Activated CD4-positive, alpha-beta T cell treated with anti-CD3 and anti-CD28 coated beads, Interleukin-2, amount 50 U/mL, for 1 hour (primary cell): ENCODE measurements around the gene ACAA2.

Experiments
- DNase-seq: peaks from one replicate; pipeline ENCODE4 v3.0.0-alpha.2; 2020

Gene ACAA2

DNA sequence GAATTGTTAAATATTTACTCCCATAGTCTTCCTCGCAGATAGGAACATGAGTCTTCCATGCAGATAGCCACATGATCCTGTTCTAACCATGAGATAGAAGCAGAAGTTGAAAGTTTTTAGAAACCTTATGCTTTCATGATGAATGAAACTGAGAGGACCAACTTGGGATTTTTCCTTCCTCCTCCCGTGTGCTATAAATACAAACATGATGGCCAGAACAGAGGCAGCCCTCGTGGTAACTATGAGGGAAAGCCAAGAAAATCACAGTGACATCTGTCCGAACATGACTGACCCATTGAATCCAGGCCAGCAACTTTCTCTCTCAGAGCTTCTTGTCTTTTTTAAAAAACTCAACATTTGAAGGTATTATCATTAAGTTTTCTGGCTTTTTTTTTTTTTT is 78.5 kb downstream of the ACAA2 start:
- no peak for DNase-seq

DNA sequence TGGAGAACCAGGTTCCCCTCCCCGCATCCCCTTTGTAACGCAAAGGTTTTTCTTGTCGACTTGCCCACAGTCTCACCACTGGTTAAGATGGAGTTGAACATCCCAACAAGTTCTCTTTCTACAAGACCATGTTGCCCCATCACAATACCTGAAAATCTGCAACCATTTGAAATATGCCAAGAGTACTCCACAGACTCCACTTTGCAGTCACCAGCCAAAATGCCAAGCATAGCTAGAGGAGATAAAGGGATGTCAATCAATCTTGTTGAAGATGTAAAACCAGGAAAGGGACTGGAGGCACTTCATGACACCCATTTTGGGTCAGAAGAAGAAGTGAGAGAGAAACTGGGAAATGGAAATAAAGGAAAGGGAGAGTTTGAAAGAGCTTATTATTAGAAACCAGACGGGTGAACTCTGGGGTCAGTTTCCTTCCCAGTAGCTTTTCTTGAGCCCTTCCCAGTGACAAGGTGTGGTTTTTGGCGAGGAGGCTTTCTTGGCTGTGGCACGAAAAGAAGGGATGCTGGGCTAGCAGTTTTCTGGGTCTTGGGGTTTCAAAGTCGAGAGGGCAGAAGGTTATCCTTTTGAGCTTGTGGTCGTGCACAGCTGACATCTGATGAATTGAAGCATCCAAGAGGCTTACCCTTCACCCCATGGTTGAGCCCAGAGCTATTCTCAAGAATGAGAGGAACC is 79.3 kb downstream of the ACAA2 start:
- DNase-seq = no peak

- no peak for DNase-seq
Observed at GRCh38 chr18:49733321-49733720, 80.0 kb downstream of the ACAA2 start.
